HG03097 (cell line): Measurements from ENCODE around the gene LLGL1.

Source experiments
- ATAC-seq: cut with Tn5 transposase; IDR thresholded peaks from one replicate; pipeline ENCODE4 v1.9.1; 2021; ENCODE audit not compliant: unreplicated experiment, low FRiP score

Gene LLGL1

GRCh38 chr17:18263885-18264682 lies 38.6 kb downstream of the LLGL1 start:
- ATAC-seq: no peak

DNA sequence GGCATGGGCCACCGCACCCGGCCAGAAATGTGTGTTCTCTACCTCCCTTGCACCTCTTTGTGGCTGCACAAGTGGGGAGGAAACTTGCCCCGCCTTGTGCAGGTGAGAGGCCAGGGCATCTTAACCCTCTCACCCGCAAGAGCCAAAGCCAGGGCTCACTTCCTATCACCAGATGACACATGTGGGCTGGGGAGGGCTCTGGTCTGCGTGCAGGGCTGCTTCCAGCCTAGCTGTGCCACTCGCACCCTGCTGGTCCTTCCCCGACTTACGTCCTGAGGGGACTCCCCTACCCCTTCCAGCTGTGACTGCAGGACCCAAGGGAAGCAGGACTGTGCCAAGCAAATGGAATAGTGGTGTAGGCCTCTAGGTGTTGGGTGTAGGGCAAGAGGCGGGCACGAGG lies 41.9 kb downstream of the LLGL1 start:
- ATAC-seq: no peak

GRCh38 chr17:18267927-18268711 lies 42.7 kb downstream of the LLGL1 start:
- ATAC-seq: no peak

- ATAC-seq: no peak
Measured at GRCh38 chr17:18270046-18270931, 44.9 kb downstream of the LLGL1 start.

DNA sequence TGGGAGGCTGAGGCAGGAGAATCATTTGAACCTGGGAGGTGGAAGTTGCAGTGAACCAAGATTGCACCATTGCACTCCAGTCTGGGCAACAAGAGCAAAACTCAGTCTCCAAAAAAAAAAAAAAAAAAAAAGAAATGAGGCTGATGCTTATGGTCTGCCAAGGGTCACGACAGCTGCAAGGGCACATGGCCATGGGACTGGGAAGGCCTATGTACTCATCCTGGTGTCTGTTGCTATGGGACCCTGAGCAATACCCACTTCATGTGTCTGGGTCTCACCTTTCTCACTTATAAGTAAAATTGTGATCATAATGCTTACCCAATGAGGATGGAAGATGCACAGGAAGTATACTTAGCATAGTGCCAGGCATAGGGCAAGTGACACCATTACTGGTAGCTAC lies 51.6 kb downstream of the LLGL1 start:
- ATAC-seq: no peak

- ATAC-seq: no peak
Measured at GRCh38 chr17:18278867-18279266, 53.4 kb downstream of the LLGL1 start.

- ATAC-seq: no peak
Measured at GRCh38 chr17:18280249-18280648, 54.8 kb downstream of the LLGL1 start.

DNA sequence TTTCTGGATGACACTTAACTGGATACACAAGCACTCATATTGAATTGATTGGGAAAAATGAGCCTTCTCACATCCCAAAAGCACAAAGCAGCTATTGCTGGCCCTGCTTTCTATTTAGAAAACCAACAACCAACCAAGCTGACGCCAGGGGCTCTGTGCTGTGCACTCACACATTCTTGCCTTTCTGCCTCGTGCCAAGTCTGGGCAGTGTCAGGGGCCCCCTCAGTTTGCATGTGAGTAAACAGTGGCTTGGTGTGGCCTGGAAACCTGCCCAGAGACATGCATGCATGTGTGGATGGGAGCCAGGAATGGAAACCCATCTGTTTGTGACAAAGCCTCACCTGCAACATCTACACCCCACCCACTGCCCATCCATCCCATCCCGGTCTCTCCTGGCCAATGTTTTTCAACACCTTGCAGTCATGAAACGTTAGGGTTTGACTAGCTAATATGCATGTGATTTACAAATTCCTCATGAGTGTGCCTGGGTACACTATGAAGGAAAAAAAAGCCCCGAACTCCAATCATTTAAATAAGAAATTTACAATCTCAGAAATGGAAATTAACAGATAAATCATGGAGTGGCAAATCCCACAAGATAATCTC lies 55.4 kb downstream of the LLGL1 start:
- ATAC-seq: no peak

- no peak for ATAC-seq
Measured at GRCh38 chr17:18281788-18282187, 56.4 kb downstream of the LLGL1 start.

- ATAC-seq: no peak
Measured at GRCh38 chr17:18285296-18285695, 59.9 kb downstream of the LLGL1 start.

DNA sequence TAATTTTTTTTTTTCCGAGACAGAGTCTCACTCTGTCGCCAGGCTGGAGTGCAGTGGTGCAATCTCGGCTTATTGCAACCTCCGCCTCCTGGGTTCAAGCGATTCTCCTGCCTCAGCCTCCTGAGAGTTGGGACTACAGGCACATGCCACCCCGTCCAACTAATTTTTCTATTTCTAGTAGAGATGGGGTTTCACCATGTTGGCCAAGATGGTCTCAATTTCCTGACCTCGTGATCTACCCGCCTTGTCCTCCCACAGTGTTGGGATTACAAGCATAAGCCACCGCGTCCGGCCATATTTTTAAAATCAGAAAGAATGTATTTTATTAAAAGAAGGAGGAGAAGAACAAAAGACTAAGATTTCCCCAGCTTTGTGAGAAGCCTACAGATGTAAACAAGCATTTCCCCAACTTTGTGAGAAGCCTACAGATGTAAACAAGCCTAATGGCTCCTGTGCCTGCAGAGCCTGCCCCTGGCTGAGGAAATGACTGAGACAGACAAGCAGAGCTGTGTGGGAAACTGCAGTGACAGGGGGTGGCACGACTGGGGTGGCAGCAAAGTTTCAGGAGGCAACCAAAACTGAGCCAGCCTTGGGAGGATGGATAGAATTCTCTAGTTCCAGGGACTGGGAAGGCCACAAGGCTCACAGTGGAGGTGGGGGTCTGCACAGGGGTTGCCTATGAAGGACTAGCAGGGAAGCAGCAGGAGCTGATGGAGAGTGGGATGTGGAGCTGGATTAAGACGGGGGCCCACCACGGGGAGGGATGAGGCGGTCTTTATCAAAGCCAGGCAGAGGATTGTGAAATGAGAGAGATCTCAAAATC lies 66.5 kb downstream of the LLGL1 start:
- ATAC-seq: no peak
